ENCODE results near the gene CHD9.

The CHD9 gene

DNA sequence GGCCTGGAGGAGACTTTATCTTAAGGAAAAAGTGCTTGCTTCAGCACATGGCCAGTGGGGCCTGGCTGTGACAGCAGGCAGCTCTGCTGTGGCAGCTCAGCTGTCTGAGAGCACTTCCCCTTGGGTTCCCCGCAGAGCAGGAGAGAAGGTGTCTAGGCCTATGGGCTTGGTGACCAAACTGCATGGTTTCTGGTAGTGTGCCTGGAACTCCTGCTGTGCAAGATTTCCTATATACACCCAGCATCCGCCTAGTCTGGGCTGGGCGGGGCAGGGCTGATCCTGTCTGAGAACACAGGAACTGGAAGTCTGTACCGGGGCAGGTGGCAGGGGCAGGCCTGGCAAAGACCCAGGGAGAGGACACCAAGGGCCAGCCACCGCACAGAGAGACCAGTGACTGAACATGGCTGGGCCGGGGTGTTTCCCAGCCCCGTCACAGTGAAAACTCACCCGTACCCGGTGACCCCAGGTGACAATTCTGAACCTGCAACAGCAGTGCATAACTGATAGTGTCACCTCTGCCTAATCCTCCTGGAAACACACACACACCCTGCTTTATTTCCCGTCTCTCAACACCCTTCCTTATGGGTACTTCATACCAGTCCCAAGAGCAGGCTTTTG lies 39.3 kb downstream of the CHD9 start:
- TF ChIP-seq, protein P1, sequence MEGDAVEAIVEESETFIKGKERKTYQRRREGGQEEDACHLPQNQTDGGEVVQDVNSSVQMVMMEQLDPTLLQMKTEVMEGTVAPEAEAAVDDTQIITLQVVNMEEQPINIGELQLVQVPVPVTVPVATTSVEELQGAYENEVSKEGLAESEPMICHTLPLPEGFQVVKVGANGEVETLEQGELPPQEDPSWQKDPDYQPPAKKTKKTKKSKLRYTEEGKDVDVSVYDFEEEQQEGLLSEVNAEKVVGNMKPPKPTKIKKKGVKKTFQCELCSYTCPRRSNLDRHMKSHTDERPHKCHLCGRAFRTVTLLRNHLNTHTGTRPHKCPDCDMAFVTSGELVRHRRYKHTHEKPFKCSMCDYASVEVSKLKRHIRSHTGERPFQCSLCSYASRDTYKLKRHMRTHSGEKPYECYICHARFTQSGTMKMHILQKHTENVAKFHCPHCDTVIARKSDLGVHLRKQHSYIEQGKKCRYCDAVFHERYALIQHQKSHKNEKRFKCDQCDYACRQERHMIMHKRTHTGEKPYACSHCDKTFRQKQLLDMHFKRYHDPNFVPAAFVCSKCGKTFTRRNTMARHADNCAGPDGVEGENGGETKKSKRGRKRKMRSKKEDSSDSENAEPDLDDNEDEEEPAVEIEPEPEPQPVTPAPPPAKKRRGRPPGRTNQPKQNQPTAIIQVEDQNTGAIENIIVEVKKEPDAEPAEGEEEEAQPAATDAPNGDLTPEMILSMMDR (IDR thresholded peaks at IDR 0.05; ENCODE audit: control insufficient read depth, extremely low read depth, insufficient read depth) = no peak
- DNase-seq (ENCODE audit: low read depth) = peak; percentile 87
- peak overlapping the region; percentile 35 for H3K4me3 ChIP-seq (ENCODE audit: low read depth, low read length)

DNA sequence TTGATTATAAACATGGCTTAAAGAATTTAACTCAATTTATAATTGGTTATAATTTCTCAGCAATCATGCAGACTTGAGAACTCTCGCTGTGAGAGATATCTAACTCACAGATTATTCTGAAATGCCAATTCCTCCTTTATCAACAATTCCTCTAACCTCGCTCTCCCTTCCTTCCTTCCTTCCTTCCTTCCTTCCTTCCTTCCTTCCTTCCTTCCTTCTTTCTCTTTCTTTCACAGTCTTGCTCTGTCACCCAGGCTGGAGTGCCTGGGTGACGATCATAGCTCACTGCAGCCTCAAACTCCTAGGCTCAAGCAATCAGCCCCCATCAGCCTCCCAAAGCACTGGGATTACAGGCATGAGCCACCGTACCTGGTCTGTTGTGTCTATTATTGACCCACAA lies 42.4 kb downstream of the CHD9 start:
- no peak overlapping the region for H3K4me3 ChIP-seq (ENCODE audit: low read depth, low read length)
- TF ChIP-seq, protein P1 (IDR thresholded peaks at IDR 0.05; ENCODE audit: control insufficient read depth, extremely low read depth, insufficient read depth) = no peak
- no peak for DNase-seq (ENCODE audit: low read depth)

DNA sequence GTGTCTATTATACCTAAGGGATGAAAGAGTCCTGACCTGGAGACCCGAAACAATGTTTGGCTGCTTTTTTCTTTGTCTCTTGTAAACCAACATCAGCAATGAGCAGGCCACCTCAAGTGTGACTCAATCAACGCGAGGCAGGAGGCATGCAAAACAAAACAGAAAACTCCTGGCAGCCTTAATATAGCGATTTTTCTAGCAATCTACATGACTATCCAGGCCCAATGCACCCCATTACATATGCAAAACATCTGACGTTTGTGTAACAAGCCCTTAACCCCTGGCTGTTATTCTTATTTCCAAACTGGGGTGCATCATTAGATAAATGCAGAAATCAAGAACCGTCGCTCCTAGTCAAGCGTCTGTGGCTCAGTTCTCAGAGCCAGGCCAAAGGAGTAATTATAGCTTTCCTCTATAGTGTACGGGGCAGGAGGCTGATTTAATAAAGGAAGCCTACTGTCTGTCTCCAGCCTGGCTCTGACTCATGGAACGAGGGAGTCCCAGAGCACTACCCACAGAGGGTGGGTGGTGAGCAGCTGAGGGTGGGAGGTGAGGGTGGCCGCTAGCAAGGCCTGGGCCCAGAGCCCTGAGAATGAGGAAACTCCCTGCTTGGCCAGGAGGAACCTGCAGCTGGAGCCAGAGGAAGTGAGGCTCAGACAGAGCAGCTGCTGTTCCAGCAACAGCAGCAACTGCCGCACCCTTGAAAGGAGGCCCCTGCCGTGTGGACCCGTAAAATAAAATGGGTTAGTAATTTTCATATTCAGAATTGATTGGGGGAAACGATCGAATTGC lies 43.9 kb downstream of the CHD9 start:
- TF ChIP-seq, protein P1 (IDR thresholded peaks at IDR 0.05; ENCODE audit: control insufficient read depth, extremely low read depth, insufficient read depth) = no peak
- DNase-seq (ENCODE audit: low read depth) = no peak
- no peak overlapping the region; the same call in 1 of the 2 replicates for H3K4me3 ChIP-seq (ENCODE audit: low read depth, low read length)

DNA sequence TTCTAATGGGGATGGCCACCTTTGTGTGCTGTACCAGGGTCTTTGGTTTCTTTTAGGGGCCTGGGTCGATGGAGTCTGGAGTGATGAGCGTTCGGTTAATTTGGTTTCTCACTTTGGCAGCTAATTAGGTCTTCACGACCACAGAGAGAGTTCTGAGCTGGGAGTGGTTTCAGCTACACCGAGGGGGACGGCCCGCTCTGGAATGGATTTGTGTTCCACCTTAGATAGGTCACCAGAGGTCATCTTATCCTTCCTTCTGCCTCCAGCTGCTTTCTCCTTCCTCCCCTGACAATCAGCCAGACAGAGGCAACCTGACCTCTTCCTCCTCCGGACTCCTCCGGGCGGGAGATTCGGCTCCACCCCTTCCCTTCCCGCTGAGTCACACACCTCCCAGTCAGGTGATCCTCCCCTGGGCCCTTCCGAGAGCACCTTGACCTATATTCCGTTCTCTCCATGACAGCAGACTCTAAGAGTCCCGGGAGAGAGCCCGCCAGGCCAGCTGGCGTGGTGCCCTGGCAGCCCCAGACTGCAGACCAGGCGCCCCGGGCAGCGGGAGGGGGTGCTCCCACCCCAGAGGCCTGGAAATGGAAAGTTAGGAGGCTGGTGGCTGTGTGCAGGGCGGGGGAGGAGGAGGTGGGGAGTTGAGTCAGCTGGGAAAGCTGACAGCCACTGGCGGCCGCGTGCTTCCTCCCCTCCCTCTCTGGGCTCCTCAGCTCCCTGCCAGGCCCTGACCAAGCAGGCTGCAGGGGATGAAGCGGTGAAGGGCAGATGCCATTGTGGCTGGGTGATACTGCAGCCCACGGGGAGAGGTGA lies 44.7 kb downstream of the CHD9 start:
- TF ChIP-seq, protein P1 (IDR thresholded peaks at IDR 0.05; ENCODE audit: control insufficient read depth, extremely low read depth, insufficient read depth) = no peak
- peak overlapping the region; percentile 49 for H3K4me3 ChIP-seq (ENCODE audit: low read depth, low read length)
- DNase-seq (ENCODE audit: low read depth) = peak; percentile 94

DNA sequence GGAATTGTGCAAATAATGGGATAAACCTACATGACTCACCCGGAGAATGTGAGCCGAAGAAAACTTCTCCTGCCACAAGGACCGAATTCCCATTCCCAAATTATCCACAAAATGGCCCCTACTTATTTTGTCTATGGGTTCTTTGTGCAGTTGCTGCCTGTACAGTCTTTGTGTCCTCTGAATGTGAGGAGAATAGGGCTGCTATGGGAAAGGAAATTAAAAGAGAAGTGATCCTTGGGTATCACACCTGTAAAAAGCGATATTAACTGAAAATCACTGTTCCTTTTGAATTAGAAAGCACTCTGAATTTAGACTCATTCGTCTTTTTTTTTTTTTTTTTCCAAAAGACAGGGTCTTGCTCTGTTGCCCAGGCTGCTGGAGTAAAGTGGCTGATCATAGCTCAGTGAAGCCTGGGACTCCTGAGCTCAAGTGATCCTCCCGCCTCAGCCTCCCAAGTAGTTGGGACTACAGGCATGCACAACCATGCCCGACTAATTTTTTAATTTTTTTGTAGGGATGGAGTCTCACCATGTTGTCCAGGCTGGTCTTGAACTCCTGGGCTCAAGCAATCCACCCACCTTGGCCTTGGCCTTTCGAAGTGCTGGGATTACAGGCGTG lies 45.4 kb downstream of the CHD9 start:
- H3K4me3 ChIP-seq (ENCODE audit: low read depth, low read length) = peak overlapping the region; percentile 49
- TF ChIP-seq, protein P1 (IDR thresholded peaks at IDR 0.05; ENCODE audit: control insufficient read depth, extremely low read depth, insufficient read depth) = no peak
- DNase-seq (ENCODE audit: low read depth) = no peak

DNA sequence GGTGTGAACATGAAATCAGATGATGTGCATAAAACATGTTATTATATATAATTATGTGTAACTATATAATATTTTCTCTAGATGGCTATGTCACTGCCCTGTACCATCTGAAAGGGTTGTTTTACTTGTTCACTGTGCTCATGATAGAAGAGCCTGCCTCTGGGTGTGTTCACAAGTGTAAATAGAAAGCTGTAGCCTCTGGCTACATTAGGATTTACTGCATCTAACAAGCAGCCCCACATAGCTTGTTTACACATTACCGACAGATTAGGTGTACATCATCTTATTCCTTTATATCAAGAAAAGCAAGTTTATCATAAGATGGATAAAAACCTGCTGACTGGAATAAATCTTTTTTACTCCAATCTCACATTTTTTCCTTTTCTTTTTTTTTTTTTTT lies 46.1 kb downstream of the CHD9 start:
- H3K4me3 ChIP-seq (ENCODE audit: low read depth, low read length) = no peak overlapping the region
- TF ChIP-seq, protein P1 (IDR thresholded peaks at IDR 0.05; ENCODE audit: control insufficient read depth, extremely low read depth, insufficient read depth) = no peak
- peak; percentile 52 for DNase-seq (ENCODE audit: low read depth)
